ENCODE results near the gene SEC22C.

The SEC22C gene

GRCh38 chr3:42510325-42510724 is 71.4 kb downstream of the SEC22C start:
- DNase-seq = no peak

- no peak for DNase-seq
Observed at GRCh38 chr3:42509111-42509510, 72.7 kb downstream of the SEC22C start.

GRCh38 chr3:42508562-42508961 is 73.2 kb downstream of the SEC22C start:
- DNase-seq = no peak

GRCh38 chr3:42507761-42508335 is 73.9 kb downstream of the SEC22C start:
- peak; percentile 20 to 29 for DNase-seq

- no peak for DNase-seq
Observed at GRCh38 chr3:42507252-42507651, 74.5 kb downstream of the SEC22C start.

DNA sequence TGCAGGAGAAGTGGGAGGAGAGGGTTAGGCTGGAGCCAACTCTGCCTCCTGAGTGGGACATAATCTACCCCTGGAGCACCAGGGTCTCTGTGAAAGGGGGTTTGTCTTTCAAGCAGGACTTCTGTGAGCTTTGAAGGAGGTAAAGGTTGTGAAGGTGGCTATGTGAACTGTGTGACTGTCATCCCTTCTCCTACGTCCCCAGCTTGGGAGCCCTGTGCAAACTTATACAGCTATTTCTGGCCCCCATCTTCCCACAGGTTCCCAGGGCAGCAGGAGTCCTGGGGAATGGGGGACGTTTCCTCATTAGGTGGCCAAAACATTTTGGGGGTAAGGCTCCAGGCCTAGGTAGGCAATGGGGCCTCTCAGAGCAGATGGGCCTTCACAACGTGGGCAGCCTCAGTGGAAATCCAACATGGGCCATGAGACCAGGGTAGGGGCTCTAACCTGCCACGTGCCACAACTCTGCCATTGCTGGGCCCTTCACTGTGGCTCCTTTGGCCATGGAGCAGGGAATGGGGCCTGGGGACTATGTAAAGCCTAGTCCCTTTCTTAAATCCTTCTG is 75.8 kb downstream of the SEC22C start:
- no peak for DNase-seq

GRCh38 chr3:42505128-42505848 is 76.5 kb downstream of the SEC22C start:
- no peak for DNase-seq

GRCh38 chr3:42504334-42505127 is 77.2 kb downstream of the SEC22C start:
- no peak for DNase-seq

- DNase-seq = no peak
Observed at GRCh38 chr3:42503957-42504333, 77.8 kb downstream of the SEC22C start.

GRCh38 chr3:42503251-42503924 is 78.4 kb downstream of the SEC22C start:
- DNase-seq = no peak

GRCh38 chr3:42502429-42503250 is 79.1 kb downstream of the SEC22C start, which contains the start of gene VIPR1:
Gene VIPR1 (plus strand): TSS chr3:42502643. CDS start chr3:42502736, 93 bp downstream.
- peak; percentile 64 to 67 for DNase-seq

DNA sequence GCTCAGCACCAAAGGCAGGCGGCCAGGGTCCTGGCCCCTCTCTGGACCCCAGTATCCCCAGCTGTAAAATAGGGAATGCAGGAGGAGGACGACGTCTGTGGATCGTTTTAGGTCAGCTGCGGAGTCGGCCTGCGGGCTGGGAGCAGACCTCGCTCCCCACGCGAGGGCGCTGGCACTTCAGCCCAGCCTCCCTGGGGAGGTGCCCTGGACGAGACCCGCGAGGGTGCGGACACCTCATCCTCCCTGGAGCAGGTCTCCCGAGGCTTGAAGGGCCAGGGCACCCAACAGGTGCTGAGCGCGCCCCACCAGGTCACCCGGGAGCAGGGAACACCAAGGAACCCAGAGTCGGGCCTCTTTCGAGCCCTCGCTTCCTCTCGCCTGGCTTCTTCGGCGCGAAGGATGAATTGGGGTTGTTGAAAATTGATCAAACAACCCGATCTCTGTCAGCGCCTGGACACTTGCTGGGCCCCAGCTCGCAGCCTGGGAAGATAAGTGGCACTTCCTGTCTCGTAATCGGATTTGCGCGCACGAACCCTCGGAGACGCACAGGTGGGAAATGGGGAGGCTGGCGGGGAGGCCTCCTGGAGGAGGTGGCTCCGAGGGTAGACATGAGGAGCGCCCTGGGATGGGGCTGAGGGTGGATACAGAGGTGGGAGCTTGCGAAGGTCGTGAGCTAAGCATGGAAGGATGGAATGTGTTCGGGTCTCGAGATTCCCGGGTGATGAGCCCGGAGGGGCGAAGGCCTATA is 79.9 kb downstream of the SEC22C start:
- peak; percentile 59 to 62 for DNase-seq

DNA sequence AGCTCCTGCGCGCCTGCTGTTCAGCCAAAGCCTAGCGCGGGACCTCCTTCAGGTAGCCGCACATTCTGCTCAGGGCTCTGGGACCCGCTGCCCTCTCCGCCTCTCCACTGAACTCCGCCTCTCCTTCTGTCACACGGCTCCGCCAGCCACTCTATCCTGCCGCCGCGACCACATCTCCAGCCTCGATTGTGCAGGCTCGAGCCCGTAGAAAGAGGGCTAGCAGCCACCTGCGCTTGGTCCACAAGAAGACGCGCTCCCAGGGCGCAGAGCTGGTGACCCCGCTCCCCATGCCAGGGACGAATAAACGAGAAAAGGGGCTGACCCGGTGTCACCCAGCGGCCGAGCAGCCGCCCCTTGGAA is 80.5 kb downstream of the SEC22C start:
- no peak for DNase-seq

DNA sequence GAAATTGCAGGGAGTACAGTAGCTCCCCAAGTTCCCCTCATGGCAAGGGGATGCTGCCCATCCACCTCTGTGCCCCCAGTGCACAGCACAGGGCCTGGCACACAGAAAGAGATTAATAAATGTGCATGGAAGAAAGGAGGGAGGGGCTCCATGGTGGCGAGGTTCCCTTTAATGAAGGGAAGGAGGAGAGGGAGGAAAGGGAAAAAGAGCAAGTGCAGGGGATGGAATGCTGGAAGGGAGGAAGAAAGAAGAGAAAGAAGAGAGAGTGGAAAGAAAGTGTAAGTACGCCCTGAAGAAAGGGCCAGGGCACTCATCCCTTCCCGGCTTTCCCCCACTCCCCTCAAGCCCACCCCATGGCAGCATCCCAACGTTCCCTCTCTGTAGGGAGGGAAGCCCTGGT is 80.9 kb downstream of the SEC22C start:
- DNase-seq = no peak

DNA sequence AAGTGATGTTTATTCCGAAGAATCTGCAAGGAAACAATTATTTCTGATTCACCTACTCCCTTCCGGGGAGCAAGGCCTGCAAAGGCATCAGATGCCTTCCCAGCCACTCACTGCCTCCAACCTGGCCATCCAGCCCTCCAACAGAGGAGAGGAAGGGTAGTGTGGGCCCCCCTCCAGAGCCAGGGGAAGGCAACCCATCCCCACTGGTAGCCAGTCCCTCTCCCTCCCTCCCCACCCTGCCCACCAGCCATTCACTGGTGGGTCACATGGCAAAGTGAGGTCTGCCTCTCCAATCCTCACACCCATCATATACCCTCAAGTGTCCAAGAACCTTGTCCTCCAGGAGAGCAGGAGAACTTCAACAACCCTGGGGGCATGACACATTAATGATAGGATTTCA is 81.7 kb downstream of the SEC22C start:
- no peak for DNase-seq

DNA sequence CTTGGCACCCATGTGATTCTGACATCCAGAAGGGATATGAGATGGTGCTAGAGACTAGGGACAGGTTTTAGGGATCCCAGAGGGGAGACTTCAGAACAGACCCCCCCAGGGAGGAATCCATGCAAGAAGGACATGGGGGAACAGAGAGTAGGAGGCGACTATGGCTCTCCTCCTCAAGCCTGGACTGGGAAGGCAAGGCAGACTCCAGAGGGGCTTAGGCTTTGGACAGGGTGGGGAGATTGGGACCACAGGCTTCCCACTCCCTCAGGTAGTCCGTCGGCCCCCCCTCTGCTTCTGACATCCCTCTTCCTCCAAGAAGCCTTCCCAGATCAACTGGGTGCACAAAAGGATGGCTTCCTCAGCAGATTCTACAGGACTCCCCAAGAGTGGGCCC is 82.3 kb downstream of the SEC22C start:
- no peak for DNase-seq

- DNase-seq = no peak
Observed at GRCh38 chr3:42498791-42499477, 82.8 kb downstream of the SEC22C start.

DNA sequence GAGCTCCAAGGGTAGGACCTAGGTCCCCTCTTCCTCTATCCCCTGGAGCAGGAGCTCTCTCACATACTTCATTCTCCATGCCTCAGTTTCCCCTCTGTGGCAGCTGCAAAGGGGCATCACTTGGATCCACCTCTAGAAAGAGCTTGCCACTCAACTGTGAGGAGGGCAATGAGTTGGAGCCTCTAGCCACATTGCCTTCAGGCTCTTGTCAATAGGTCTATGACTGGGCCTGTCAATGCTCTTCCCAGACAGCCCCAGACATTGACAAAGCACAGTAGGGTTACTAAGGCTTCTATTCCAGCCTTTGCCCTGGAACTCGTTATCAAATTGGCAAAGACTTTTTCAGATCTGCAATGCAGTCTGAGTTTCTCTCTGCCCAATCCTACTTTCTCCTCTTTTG is 83.7 kb downstream of the SEC22C start:
- no peak for DNase-seq

Data from AML-193 (cell line).